Measurements from ENCODE around the gene SERPINA6. TPM values are rescaled to one million over a fixed set of nuclear protein-coding genes. Genes with fewer than 3 reads are reported as not detected.

The SERPINA6 gene
- total RNA-seq, 1 donor from 2014 or later = not detected

GRCh38 chr14:94342334-94342934, 19.3 kb upstream of the SERPINA6 start:
- Mint-ChIP-seq H3K4me3 (no peak overlapping the region), H3K27me3 (ENCODE audit: low read depth) (peaks cover 27% of the 10 kb centered on the region), H3K27ac (no peak overlapping the region), H3K36me3 (no peaks in the 10 kb centered on the region), H3K4me1 (peaks cover 5% of the 10 kb centered on the region), H3K9me3 (peaks cover under 1% of the 10 kb centered on the region)
- peak in 1 of 2 experiments; percentile 50 for DNase-seq (ENCODE audit: low spot score in 2 of 2, unreplicated experiment in 2 of 2)
- TF ChIP-seq, protein P1, sequence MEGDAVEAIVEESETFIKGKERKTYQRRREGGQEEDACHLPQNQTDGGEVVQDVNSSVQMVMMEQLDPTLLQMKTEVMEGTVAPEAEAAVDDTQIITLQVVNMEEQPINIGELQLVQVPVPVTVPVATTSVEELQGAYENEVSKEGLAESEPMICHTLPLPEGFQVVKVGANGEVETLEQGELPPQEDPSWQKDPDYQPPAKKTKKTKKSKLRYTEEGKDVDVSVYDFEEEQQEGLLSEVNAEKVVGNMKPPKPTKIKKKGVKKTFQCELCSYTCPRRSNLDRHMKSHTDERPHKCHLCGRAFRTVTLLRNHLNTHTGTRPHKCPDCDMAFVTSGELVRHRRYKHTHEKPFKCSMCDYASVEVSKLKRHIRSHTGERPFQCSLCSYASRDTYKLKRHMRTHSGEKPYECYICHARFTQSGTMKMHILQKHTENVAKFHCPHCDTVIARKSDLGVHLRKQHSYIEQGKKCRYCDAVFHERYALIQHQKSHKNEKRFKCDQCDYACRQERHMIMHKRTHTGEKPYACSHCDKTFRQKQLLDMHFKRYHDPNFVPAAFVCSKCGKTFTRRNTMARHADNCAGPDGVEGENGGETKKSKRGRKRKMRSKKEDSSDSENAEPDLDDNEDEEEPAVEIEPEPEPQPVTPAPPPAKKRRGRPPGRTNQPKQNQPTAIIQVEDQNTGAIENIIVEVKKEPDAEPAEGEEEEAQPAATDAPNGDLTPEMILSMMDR (IDR thresholded peaks at IDR 0.05; ENCODE audit: unreplicated experiment) = no peak

DNA sequence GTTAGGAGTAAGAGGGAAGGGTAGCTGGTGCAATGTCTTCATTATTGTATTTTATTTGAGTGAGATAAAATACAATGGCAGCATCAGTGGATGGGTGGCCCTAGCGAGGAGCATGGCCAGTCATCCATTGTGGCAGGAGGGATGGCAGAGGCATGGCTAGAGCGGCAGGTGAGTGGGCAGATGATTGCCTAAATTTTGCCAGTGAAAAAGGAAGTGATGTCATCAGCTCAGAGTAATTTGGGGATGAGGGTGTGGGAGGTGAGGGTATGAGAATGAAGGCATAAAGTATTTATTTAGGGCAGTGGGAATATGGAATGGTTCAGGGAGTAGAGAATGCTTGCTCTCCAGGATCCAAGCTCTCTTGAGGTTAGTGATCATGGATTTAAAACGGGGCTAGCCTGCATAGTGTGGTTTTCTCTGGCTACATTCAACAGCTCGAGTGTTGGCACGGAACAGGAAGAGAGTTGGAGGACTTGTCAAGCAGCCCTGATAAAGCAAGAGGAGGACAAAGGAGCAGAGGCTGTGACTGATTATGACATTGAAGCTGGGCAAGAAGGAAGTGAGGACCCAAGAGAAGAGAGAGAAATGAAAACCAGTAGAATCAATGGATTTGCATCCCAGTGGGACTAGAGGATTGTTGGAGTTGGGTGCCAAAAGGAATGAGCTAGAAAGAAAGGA, 18.7 kb upstream of the SERPINA6 start:
- Mint-ChIP-seq H3K4me3 (no peak overlapping the region), H3K36me3 (no peaks in the 10 kb centered on the region), H3K4me1 (peaks cover 5% of the 10 kb centered on the region), H3K27ac (no peak overlapping the region), H3K9me3 (peaks cover 4% of the 10 kb centered on the region), H3K27me3 (ENCODE audit: low read depth) (peaks cover 27% of the 10 kb centered on the region)
- TF ChIP-seq, protein P1 (IDR thresholded peaks at IDR 0.05; ENCODE audit: unreplicated experiment) = no peak
- no peak for DNase-seq (ENCODE audit: low spot score in 2 of 2, unreplicated experiment in 2 of 2)

DNA sequence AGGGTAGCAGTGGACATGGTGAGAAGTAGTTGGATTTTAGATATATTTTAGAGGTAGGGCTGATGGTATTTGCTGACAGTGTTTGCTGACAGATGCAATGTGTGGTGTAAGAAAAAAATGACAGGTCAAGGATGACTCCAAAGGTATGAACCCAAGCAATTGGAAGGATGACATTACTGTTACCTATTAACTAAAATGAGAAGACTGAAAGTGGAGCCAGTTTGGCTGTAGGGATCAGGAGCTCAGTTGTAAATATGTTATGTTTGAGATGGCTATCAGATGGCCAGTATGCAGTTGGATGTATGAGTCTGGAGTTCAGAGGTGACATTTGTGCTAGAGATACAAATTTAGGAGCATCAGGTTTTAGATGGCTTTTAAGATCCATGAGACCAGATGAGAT, 17.4 kb upstream of the SERPINA6 start:
- peaks cover 4% of the 10 kb centered on the region for H3K9me3 Mint-ChIP-seq
- no peak overlapping the region for H3K27ac Mint-ChIP-seq
- peaks cover 26% of the 10 kb centered on the region for H3K27me3 Mint-ChIP-seq (ENCODE audit: low read depth)
- no peak overlapping the region for H3K4me3 Mint-ChIP-seq
- DNase-seq (ENCODE audit: low spot score in 2 of 2, unreplicated experiment in 2 of 2) = no peak
- no peaks in the 10 kb centered on the region for H3K36me3 Mint-ChIP-seq
- TF ChIP-seq, protein P1 (IDR thresholded peaks at IDR 0.05; ENCODE audit: unreplicated experiment) = no peak
- peaks cover 5% of the 10 kb centered on the region for H3K4me1 Mint-ChIP-seq

GRCh38 chr14:94338023-94338422, 14.9 kb upstream of the SERPINA6 start:
- peaks cover 5% of the 10 kb centered on the region for H3K4me1 Mint-ChIP-seq
- peaks cover 8% of the 10 kb centered on the region for H3K9me3 Mint-ChIP-seq
- no peak for DNase-seq (ENCODE audit: low spot score in 2 of 2, unreplicated experiment in 2 of 2)
- H3K4me3 Mint-ChIP-seq = no peak overlapping the region
- no peak overlapping the region for H3K27ac Mint-ChIP-seq
- H3K36me3 Mint-ChIP-seq = no peaks in the 10 kb centered on the region
- H3K27me3 Mint-ChIP-seq (ENCODE audit: low read depth) = peaks cover 21% of the 10 kb centered on the region
- TF ChIP-seq, protein P1 (IDR thresholded peaks at IDR 0.05; ENCODE audit: unreplicated experiment) = no peak

GRCh38 chr14:94337274-94337673, 14.1 kb upstream of the SERPINA6 start:
- Mint-ChIP-seq H3K36me3 (no peaks in the 10 kb centered on the region), H3K4me3 (no peak overlapping the region), H3K9me3 (peaks cover 8% of the 10 kb centered on the region), H3K27ac (no peak overlapping the region), H3K27me3 (ENCODE audit: low read depth) (peaks cover 19% of the 10 kb centered on the region), H3K4me1 (peaks cover 4% of the 10 kb centered on the region)
- no peak for DNase-seq (ENCODE audit: low spot score in 2 of 2, unreplicated experiment in 2 of 2)
- TF ChIP-seq, protein P1 (IDR thresholded peaks at IDR 0.05; ENCODE audit: unreplicated experiment) = no peak

All from mesothelial cell of epicardium (in vitro differentiated cells).